Brain microvascular endothelial cell (primary cell): ENCODE data around the gene TACR1.

Experiments used
- DNase-seq: peaks from one replicate; pipeline ENCODE4 v3.0.0-alpha.2; 2020
- H3K27ac ChIP-seq: fragments of 250-450 bp; sonication (Bioruptor Pico); 2 replicates; pipeline ENCODE4 v1.5.1; 2020; ENCODE audit warnings: mild to moderate bottlenecking, moderate library complexity
- H3K27me3 ChIP-seq: fragments of 250-450 bp; sonication (Bioruptor Pico); replicated peaks from 2 replicates; pipeline ENCODE4 v1.5.1; 2020; ENCODE audit warnings: mild to moderate bottlenecking
- H3K36me3 ChIP-seq: fragments of 250-450 bp; sonication (Bioruptor Pico); replicated peaks from 2 replicates; pipeline ENCODE4 v1.5.1; 2020; ENCODE audit warnings: mild to moderate bottlenecking
- H3K4me3 ChIP-seq: 2 replicates; pipeline ENCODE4 v1.5.1; 2011; ENCODE audit warnings: low read depth, mild to moderate bottlenecking, control low read depth, low read length, moderate library complexity
- in situ Hi-C: cut with HindIII; loops from 2 replicates; pipeline ENCODE4 v1.10.0; 2017; ENCODE audit warnings: low sequenced_read_pairs, low pct_ligation_motif_present
- TF ChIP-seq, protein P1 (sequence below): IDR thresholded peaks from 2 replicates; pipeline ENCODE4 v1.5.1; 2011; ENCODE audit warnings: low read depth, mild to moderate bottlenecking, moderate library complexity, low read length, control low read depth, inconsistent platforms; ENCODE audit errors: missing control alignments

The TACR1 gene

DNA sequence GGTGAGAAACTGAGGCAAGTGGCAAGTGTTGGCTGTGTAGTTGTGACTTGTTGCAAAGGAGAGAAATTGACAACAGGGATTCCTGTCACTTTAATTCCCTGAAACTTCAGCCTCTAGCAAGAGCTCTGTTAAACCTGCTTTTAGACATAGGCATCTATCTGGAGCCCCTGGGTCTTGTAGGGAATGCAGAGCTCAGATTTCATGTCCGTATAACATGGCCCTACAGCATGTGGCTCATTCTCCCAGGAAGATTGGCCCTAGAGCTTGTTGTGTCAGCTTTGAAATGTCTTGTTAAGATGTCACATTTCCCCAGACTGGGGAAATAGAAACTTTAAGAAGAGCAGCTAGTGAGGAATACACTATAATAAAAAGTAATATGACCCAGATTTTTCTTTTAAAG lies 125.1 kb downstream of the TACR1 start:
- Histone ChIP-seq H3K27ac (no peak overlapping the region), H3K27me3 (no peaks in the 10 kb centered on the region), H3K36me3 (no peaks in the 10 kb centered on the region), H3K4me3 (no peak overlapping the region)
- no peak for DNase-seq
- in situ Hi-C loops, result no loop called here
- TF ChIP-seq, protein P1, sequence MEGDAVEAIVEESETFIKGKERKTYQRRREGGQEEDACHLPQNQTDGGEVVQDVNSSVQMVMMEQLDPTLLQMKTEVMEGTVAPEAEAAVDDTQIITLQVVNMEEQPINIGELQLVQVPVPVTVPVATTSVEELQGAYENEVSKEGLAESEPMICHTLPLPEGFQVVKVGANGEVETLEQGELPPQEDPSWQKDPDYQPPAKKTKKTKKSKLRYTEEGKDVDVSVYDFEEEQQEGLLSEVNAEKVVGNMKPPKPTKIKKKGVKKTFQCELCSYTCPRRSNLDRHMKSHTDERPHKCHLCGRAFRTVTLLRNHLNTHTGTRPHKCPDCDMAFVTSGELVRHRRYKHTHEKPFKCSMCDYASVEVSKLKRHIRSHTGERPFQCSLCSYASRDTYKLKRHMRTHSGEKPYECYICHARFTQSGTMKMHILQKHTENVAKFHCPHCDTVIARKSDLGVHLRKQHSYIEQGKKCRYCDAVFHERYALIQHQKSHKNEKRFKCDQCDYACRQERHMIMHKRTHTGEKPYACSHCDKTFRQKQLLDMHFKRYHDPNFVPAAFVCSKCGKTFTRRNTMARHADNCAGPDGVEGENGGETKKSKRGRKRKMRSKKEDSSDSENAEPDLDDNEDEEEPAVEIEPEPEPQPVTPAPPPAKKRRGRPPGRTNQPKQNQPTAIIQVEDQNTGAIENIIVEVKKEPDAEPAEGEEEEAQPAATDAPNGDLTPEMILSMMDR, result no peak

DNA sequence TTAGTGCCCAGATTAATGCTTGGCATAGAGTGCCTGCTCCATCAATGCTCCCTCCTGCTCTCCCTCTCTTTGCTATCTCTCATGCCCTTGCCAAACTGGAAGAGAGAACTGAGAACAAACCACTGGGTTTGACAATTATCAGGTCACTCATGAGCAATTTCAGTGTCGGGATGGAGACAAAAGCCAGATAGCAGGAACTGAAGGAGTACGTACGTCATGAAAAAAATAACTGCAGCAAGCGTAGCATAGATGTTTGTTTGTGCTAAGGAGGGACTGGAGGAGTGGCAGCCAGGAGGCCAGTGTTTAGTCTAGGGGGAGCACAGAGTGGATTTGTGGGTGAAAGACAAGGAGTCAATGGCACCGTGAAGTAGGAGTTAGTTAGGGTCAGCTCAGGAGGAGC lies 127.6 kb downstream of the TACR1 start:
- Histone ChIP-seq H3K27me3 (no peaks in the 10 kb centered on the region), H3K36me3 (no peaks in the 10 kb centered on the region), H3K27ac (no peak overlapping the region), H3K4me3 (no peak overlapping the region)
- in situ Hi-C loops, result no loop called here
- TF ChIP-seq, protein P1, result no peak
- DNase-seq, result no peak

DNA sequence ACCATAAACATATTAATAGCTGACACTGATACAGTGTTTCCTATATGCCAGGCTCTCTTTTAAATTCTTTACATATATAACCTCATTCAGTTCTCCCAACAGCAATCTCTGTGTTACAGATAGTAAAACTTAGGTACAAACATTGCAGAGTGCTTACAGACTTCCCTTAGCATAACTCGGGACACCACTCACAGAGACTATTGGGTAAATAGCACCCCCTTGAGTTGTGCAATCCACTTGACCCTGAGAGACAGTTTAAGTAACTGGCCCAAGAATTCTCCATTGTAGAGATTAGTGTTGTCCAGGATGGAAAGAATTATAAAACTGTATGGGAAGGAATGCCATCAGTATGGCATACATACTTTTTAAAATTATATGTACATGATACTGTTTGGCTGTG lies 130.8 kb downstream of the TACR1 start:
- Histone ChIP-seq H3K4me3 (no peak overlapping the region), H3K27me3 (no peaks in the 10 kb centered on the region), H3K27ac (no peak overlapping the region), H3K36me3 (no peaks in the 10 kb centered on the region)
- in situ Hi-C loops, result no loop called here
- TF ChIP-seq, protein P1, result no peak
- DNase-seq, result no peak

DNA sequence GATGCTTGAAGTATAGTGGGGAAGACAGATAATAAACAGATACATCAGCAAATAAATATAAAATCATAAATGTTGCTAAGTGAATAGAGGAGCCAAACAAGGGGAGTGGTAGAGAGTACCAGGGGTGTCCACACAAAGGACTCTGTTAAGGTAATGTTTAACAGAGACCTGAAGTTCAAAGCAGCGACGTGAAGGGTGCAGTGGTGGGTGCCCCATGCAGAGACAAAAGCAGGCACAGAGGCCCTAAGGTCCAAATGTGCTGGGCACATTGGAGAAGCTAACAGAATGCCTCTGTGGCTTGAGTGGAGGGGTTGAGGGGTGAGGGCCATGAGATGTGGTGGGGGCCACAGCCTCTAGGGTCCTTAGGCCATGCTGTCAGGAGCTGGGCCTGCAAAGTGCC lies 131.8 kb downstream of the TACR1 start:
- no peak for DNase-seq
- Histone ChIP-seq H3K27ac (no peak overlapping the region), H3K36me3 (no peaks in the 10 kb centered on the region), H3K4me3 (no peak overlapping the region), H3K27me3 (no peaks in the 10 kb centered on the region)
- TF ChIP-seq, protein P1, result no peak
- in situ Hi-C loops, result no loop called here

DNA sequence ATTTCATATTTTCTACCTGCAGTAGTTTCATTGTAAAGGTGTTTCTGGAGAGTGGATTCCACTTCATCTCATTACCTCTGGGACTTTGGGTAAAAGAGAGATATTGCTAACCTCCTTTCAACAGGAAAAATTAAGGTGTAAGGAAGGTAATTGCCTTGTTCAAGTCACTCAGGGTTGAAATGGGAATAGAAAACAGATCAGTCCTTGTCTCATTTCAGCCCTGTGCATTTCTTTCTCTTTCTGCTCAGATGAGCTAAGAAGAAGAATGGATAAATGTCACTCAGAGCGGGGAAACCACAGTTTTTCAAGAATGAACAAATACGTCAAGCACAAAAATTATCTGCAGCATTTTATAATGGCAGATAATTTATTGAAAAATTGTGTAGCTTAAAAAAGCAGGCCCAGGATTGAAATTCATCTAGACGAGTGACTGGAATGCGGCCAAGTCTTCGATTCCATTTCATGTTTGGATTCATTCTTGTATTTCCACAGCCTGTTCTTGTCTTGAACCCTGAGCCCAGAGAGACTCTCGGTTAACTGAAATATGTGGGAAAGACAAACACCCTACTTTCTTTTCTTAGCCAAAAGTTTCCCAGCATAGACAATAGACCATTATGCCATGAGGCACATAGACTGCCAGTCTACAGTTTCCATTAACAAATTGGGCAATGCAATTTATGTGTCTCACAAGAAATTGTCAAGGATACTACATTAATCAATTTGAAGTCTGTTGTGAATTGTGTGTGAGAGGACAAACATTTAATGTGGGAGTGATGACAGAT lies 133.0 kb downstream of the TACR1 start:
- H3K27me3 ChIP-seq, result no peaks in the 10 kb centered on the region
- H3K36me3 ChIP-seq, result no peaks in the 10 kb centered on the region
- H3K4me3 ChIP-seq, result no peak overlapping the region
- TF ChIP-seq, protein P1, result no peak
- no peak for DNase-seq
- no peak overlapping the region for H3K27ac ChIP-seq
- in situ Hi-C loops, result no loop called here
